Liver (tissue), 9 donors: ENCODE data around the gene TBC1D4. TPM values are rescaled to one million over a fixed set of nuclear protein-coding genes. Genes with fewer than 3 reads are reported as not detected.

Experiments
- DNase-seq: peaks from one replicate; pipeline ENCODE4 v3.0.0-alpha.2; 2017; ENCODE audit warnings: low spot score
- H3K27ac ChIP-seq, 2 donors: one replicate each; pipeline ENCODE4 v1.7.0; 2013; ENCODE audit warnings: inconsistent platforms in 2 of 2, low read length in 2 of 2, control low read depth in 1 of 2, low read depth in 1 of 2, mild to moderate bottlenecking in 1 of 2
- H3K27me3 ChIP-seq, 4 donors: one replicate each; pipeline versions ENCODE4 v1.6.1 to v1.7.0; 2013; ENCODE audit warnings: low read length in 3 of 4, inconsistent platforms in 1 of 4, mild to moderate bottlenecking in 1 of 4, moderate library complexity in 1 of 4; ENCODE audit not compliant: control insufficient read depth in 4 of 4, insufficient read depth in 4 of 4
- H3K36me3 ChIP-seq, 4 donors: one replicate each; pipeline versions ENCODE4 v1.6.1 to v1.7.0; 2013; ENCODE audit warnings: low read length in 3 of 4, mild to moderate bottlenecking in 3 of 4, low read depth in 1 of 4, moderate library complexity in 1 of 4; ENCODE audit not compliant: control insufficient read depth in 4 of 4, insufficient read depth in 3 of 4
- H3K4me1 ChIP-seq, 4 donors: one replicate each; pipeline versions ENCODE4 v1.6.1 to v1.7.0; 2013; ENCODE audit warnings: low read length in 3 of 4, mild to moderate bottlenecking in 3 of 4, moderate library complexity in 1 of 4; ENCODE audit not compliant: control insufficient read depth in 4 of 4, insufficient read depth in 4 of 4
- H3K4me3 ChIP-seq, 3 donors: one replicate each; pipeline versions ENCODE4 v1.6.1 to v1.7.0; 2013; ENCODE audit warnings: low read length in 3 of 3, control low read depth in 1 of 3, low read depth in 1 of 3, mild to moderate bottlenecking in 1 of 3
- H3K9ac ChIP-seq, 2 donors: one replicate each; pipeline ENCODE4 v1.7.0; 2013; ENCODE audit warnings: low read length in 2 of 2, mild to moderate bottlenecking in 2 of 2, moderate library complexity in 2 of 2, control low read depth in 1 of 2, low read depth in 1 of 2
- H3K9me3 ChIP-seq, 4 donors: one replicate each; pipeline versions ENCODE4 v1.6.1 to v1.7.0; 2013; ENCODE audit warnings: low read length in 3 of 4; ENCODE audit not compliant: control insufficient read depth in 4 of 4
- ATF3 ChIP-seq: IDR thresholded peaks from 2 replicates; pipeline ENCODE4 v1.6.1; 2016; ENCODE audit warnings: antibody characterized with exemption
- CTCF ChIP-seq: fragments of 150-350 bp; IDR thresholded peaks from 2 replicates; pipeline ENCODE4 v1.5.1; 2017; ENCODE audit warnings: improper control_type of control experiment, low read depth, low read length; ENCODE audit not compliant: missing input control
- FOXA1 ChIP-seq: IDR thresholded peaks from 2 replicates; pipeline ENCODE4 v1.6.1; 2016; ENCODE audit warnings: antibody characterized with exemption
- HNF4A ChIP-seq, 2 donors: conservative IDR thresholded peaks; 2 replicates each; pipeline ENCODE4 v1.6.1; 2016; ENCODE audit warnings: antibody characterized with exemption in 2 of 2, mild to moderate bottlenecking in 2 of 2
- HNF4G ChIP-seq: IDR thresholded peaks from 2 replicates; pipeline ENCODE4 v1.6.1; 2016; ENCODE audit warnings: antibody characterized with exemption
- JUND ChIP-seq, 2 donors: IDR thresholded peaks; 2 replicates each; pipeline ENCODE4 v1.6.1; 2016; ENCODE audit warnings: antibody characterized with exemption in 2 of 2
- MAX ChIP-seq: IDR thresholded peaks from 2 replicates; pipeline ENCODE4 v1.6.1; 2016; ENCODE audit warnings: antibody characterized with exemption
- NR2F2 ChIP-seq: IDR thresholded peaks from 2 replicates; pipeline ENCODE4 v1.6.1; 2016; ENCODE audit warnings: antibody characterized with exemption
- RAD21 ChIP-seq, 2 donors: IDR thresholded peaks; 2 replicates each; pipeline ENCODE4 v1.6.1; 2016; ENCODE audit warnings: antibody characterized with exemption in 2 of 2, mild to moderate bottlenecking in 2 of 2
- REST ChIP-seq: IDR thresholded peaks from 2 replicates; pipeline ENCODE4 v1.6.1; 2016; ENCODE audit warnings: antibody characterized with exemption, mild to moderate bottlenecking
- SP1 ChIP-seq: IDR thresholded peaks from 2 replicates; pipeline ENCODE4 v1.6.1; 2018; ENCODE audit warnings: antibody characterized with exemption, mild to moderate bottlenecking
- TAF1 ChIP-seq: conservative IDR thresholded peaks from 2 replicates; pipeline ENCODE4 v1.6.1; 2016; ENCODE audit warnings: antibody characterized with exemption, mild to moderate bottlenecking
- YY1 ChIP-seq: IDR thresholded peaks from 2 replicates; pipeline ENCODE4 v1.6.1; 2016; ENCODE audit warnings: antibody characterized with exemption, mild to moderate bottlenecking
- ZBTB33 ChIP-seq: IDR thresholded peaks from 2 replicates; pipeline ENCODE4 v1.6.1; 2016; ENCODE audit warnings: antibody characterized with exemption
- WGBS: extraction: QIAGEN DNeasy Blood & Tissue Kit; methylation state at CpG from one replicate; pipeline ENCODE4 v1.1.7; 2013; 5-methylcytosine and 5-hydroxymethylcytosine counted together
- polyA plus RNA-seq, 2 donors: library from polyadenylated mRNA; stranded (reverse) in 1 of 2; unstranded in 1 of 2; fragments of 200-250 nt in 1 of 2; fragments of >200 nt in 1 of 2; fragmentation: Nextera tagmentation in 1 of 2; extraction: Ambion mirVana in 1 of 2; gene quantifications; one replicate each; pipeline versions ENCODE4 v1.2.1 to v1.2.3, GENCODE V29; 2013 to 2015
- total RNA-seq, 2 donors: library from RNA; depleted of rRNA; stranded (reverse); fragments of >200 nt; gene quantifications; one replicate each; pipeline ENCODE4 v1.2.3, GENCODE V29; 2014
- donor health status: healthy.
- donor health status: healthy.
- donor health status: healthy.
- donor health status: healthy.
- donor health status: healthy.

The TBC1D4 gene
- total and polyA plus RNA-seq, 4 donors: 2.3 to 11.1 (median 6.5) TPM

GRCh38 chr13:75473468-75473867 is 8.5 kb downstream of the TBC1D4 start:
- WGBS: 67% methylated on average over 1 of the region's 1 CpG

More at GRCh38 chr13:75473468-75473867, 8.5 kb downstream of the TBC1D4 start:
- H3K27ac ChIP-seq: no peak overlapping the region
- H3K4me1 ChIP-seq: peaks cover 0 to 10% (median 0%) of the 10 kb centered on the region in 4 donors
- H3K27me3 ChIP-seq: no peaks in the 10 kb centered on the region
- H3K9ac ChIP-seq: no peak overlapping the region
- no peaks in the 10 kb centered on the region for H3K36me3 ChIP-seq
- TF ChIP-seq YY1 (no peak), RAD21 (IDR thresholded peaks at IDR 0.05) (no peak), ATF3 (no peak), MAX (no peak), REST (no peak), HNF4A (conservative IDR thresholded peaks at IDR 0.05) (no peak), TAF1 (no peak), FOXA1 (no peak), CTCF (no peak), SP1 (no peak), ZBTB33 (no peak), HNF4G (no peak), JUND (IDR thresholded peaks at IDR 0.05) (no peak), NR2F2 (no peak)
- no peaks in the 10 kb centered on the region for H3K9me3 ChIP-seq
- H3K4me3 ChIP-seq: no peak overlapping the region
- DNase-seq: no peak
